OCI-LY1 (cell line): ENCODE measurements around the gene GFOD1.

Experiments
- CTCF ChIP-seq: fragments of 200-600 bp; sonication (generic), shearing (Covaris generic); IDR thresholded peaks from 2 replicates; pipeline ENCODE4 v1.5.1; 2017; ENCODE audit warnings: mild to moderate bottlenecking, antibody characterized with exemption, low read length, moderate library complexity, mixed read lengths
- EZH2 ChIP-seq: fragments of 200-600 bp; sonication (generic), shearing (Covaris generic); IDR thresholded peaks from 2 replicates; pipeline ENCODE4 v1.8.0; 2017; ENCODE audit warnings: borderline replicate concordance, mixed run types, mild to moderate bottlenecking, antibody characterized with exemption, low read length, moderate library complexity, mixed read lengths

GRCh38 chr6:13505345-13505734 lies 17.9 kb upstream of the GFOD1 start:
- TF ChIP-seq CTCF: no peak
- no peak for TF ChIP-seq EZH2
